ENCODE measurements around the gene CD99L2.

GRCh38 chrX:150844016-150844415 is 54.5 kb downstream of the CD99L2 start:
- no peak for TF ChIP-seq CTCF (IDR thresholded peaks at IDR 0.05)
- TF ChIP-seq POLR2A (IDR thresholded peaks at IDR 0.05): no peak

Measured in adrenal gland (tissue), 5 donors.